ENCODE measurements around the gene HIP1.
A peak's percentile ranks its signal among the peaks of the same experiment; 100 is the strongest.
"Not testable (repeated sequence)": the region's sequence is repeated elsewhere in the genome, so short reads cannot be mapped to it uniquely, and the experiment has no call there.

Gene HIP1

GRCh38 chr7:75738604-75738974 is at the start of gene HIP1:
Gene HIP1 (minus strand): TSS chr7:75738941. CDS start chr7:75738920, 21 bp downstream.
- DNase-seq: no peak

- DNase-seq: not testable (repeated sequence)
These were observed 49.6 kb upstream of the HIP1 start for GRCh38 chr7:75788154-75788847.

DNA sequence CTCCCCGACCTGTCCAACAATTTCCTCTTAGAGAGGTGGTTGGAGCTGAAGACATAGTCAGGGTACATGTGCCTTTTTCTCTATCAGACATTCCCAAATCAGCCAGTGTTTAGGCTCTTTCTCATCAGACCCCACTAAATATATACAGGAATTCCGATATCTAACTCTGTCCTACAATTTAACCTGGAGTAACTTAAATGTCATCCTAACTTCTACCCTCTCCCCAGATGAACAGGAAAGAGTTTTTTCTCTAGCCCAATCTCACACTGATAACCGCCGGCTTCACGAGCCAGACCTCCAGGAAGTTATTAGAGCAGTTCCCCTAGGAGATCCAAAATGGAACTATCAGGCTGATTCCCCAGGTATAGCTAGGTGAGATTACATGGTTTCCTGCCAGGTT is 44.3 kb upstream of the HIP1 start:
- DNase-seq: not testable (repeated sequence)

DNA sequence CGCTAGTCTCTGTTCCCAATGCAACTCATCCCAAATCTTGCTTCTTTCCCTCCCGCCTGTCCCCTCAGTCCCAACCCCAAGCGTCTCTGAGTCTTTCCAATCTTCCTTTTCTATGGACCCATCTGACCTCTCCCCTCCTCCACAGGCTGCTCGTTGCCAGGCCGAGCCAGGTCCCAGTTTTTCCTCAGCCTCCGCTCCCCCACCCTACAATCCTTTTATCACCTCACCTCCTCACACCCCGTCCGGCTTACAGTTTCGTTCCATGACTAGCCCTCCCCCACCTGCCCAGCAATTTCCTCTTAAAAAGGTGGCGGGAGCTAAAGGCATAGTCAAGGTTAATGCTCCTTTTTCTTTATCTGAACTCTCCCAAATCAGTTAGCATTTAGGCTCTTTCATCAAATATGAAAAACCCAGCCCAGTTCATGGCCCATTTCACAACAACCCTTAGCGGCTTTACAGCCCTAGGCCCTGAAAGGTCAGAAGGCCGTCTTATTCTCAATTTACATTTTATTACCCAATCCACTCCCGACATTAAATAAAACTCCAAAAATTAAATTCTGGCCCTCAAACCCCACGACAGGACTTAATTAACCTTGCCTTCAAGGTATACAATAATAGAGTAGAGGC is 42.0 kb upstream of the HIP1 start:
- DNase-seq: not testable (repeated sequence)

DNA sequence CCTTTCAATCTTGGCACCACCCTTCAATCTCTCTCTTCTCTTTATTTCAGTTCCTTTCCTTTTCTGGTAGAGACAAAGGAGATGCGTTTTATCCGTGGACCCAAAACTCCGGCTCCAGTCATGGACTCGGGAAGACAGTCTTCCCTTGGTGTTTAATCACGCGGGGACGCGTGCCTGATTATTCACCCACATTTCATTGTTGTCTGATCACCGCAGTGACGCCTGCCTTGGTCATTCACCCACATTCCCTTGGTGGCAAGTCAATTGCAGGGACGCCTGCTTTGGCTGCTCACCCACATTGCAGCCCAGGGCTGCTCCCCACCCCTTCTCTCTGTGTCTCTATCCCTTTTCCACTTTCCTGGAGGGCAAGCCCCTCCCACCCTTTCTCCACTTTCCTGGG is 40.8 kb upstream of the HIP1 start:
- DNase-seq: not testable (repeated sequence)

DNA sequence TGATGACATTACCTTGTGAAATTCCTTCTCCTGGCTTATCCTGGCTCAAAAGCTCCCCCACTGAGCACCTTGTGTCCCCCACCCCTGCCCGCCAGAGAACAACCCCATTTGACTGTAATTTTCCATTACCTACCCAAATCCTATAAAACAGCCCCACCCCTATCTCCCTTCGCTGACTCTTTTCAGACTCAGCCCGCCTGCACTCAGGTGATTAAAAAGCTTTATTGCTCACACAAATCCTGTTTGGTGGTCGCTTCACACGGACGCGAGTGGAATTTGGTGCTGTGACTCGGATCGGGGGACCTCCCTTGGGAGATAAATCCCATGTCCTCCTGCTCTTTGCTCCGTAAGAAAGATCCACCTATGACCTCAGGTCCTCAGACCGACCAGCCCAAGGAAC is 40.3 kb upstream of the HIP1 start:
- not testable (repeated sequence) for DNase-seq

GRCh38 chr7:75776295-75776971 is 37.7 kb upstream of the HIP1 start:
- no peak for DNase-seq

- not testable (repeated sequence) for DNase-seq
These were observed 35.2 kb upstream of the HIP1 start for GRCh38 chr7:75773958-75774357.

DNA sequence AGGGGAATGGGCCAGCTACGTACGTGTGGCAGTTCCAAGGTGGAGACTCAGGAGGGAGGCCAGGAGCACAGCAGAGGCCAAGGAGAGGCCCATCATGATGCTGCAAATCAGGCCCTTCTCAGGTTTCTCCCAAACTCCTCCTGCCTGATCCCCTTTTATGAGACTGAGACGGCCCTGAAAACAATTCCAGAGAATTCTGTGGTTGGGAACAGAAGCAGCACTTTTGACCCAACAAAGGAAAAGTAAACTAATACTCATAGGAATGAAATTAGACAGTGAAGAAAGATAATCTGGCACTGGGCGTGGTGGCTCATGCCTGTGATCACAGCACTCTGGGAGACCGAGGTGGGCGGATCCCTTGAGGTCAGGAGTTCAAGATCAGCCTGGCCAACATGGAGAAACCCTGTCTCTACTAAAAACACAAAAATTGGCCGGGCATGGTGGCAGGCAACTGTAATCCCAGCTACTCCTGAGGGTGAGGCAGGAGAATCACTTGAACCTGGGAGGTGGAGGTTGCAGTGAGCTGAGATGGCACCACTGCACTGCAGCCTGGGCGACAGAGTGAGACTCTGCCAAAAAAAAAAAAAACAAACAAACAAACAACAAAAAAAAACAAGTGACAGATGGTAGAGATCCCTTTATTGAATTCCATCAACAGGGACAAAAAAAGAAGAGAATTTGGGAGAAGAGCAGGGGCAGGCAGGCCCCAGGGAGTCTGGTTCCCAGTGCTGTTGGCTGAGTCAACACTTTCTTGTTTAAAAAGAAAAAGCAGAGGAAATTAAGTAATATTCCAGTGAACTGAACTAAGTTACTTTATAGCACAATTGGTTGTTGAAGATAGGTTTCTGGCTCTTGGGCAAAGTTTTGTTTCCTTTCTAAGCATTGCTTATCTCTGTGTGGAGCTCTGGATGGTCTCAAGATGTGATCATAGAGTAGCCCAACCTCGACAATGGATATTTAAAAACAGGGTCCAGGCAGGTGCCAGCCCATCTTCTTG is 33.6 kb upstream of the HIP1 start, which contains the start of gene CCL26:
Gene CCL26, minus strand, starts transcription at position 131 of the 997 bp plus-strand sequence. Its CDS starts 35 bp downstream, at position 96.
- no peak for DNase-seq

DNA sequence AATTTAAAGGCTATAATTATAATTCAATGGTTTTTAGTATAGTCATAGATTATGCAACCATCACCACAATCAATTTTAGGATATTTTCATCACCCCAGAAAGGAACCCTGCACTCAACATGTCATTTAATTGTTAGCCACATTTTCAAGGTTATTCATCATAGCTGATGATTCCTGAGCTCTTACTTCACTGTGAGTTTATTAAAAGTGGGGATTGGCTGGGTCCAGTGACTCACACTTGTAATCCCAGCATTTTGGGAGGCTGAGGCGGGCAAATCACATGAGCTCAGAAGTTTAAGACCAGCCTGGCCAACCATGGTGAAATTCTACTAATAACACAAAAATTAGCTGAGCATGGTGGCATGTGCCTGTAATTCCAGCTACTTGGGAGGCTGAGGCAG is 32.5 kb upstream of the HIP1 start:
- DNase-seq: no peak

DNA sequence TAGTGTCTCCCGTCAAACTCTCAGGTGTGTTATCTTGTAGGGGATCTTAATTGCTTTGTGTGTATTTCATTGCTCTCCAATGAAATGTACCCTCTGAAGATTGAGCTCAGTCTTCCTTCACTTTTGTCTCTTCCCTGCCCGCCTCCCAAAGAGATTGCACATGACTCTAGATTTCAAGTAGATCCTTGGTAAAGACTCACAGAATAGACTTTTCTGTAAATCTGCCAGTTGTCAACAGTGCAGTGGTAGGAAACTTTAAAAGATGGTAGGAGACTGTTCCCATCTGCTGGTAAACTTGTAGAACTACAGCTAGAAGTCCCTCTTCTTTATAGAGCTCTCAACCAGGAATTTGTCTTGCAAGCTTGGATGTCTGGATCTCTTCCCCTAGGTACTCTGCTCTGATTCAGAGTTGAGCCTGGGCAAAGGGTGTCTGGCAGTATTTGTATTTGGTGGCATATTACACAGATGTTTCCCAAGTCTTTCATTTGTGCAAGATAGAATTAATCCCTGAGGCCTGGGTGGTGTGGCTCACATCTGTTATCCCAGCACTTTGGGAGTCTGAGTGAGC is 23.7 kb upstream of the HIP1 start:
- peak; percentile 49 for DNase-seq

GRCh38 chr7:75761801-75762200 is 23.1 kb upstream of the HIP1 start:
- not testable (repeated sequence) for DNase-seq

DNA sequence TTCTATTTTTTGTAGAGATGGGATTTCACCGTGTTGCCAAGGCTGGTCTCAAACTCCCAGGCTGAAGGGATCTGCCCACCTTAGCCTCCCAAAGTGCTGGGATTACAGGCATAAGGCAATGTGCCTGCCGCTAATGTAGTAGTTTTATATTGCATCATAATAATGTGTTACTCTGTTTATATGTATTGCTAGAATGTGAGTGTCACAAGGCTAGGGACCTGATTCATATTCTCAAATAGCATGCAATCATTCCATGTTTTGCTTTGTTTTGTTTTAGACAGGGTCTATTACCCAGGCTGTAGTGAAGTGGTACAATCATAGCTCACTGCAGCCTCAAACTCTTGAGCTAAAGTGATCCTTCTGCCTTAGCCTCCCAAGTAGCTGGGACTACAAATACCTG is 19.8 kb upstream of the HIP1 start:
- no peak for DNase-seq

DNA sequence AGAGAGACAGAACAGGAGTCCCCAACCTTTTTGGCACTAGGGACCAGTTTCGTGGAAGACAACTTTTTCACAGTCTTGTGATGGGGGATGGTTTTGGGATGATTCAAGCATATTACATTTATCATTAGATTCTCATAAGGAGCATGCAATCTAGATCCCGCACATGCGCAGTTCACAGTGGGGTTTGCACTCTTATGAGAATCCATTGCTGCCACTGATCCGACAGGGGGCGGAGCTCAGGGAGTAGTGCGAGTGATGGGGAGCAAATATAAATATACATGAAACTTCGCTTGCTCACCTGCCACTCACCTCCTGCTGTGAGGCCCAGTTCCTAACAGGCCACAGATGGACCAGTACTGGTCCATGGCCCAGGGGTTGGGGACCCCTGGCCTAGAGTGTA is 19.1 kb upstream of the HIP1 start:
- DNase-seq: no peak

DNA sequence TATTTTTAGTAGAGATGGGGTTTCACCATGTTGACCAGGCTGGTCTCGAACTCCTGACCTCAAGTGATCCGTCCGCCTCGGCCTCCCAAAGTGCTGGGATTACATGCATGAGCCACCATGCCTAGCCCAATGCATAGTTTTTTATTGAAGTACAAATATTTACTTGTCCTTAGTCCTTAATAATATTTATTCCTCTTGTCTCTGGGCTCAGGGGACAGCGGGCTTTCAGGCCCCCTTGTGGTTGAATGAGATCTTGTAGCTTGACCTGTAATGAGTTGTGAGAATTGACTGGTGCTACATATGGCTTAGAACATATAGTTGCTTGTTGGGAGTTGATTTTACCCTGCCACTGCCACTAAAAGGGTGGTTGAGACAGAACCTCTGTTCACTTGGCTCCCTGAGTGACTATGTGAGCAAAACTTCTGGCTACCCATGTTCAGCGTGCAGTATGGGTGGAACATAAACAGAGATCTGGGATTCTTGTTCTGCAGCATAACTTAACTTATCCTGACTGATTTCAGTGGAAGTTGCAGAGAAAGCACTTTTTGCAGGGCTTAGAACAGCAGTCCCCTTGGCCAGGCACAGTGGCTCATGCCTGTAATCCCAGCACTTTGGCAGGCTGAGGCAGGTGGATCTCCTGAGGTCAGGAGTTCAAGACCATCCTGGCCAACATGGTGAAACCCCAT is 18.4 kb upstream of the HIP1 start:
- no peak for DNase-seq

DNA sequence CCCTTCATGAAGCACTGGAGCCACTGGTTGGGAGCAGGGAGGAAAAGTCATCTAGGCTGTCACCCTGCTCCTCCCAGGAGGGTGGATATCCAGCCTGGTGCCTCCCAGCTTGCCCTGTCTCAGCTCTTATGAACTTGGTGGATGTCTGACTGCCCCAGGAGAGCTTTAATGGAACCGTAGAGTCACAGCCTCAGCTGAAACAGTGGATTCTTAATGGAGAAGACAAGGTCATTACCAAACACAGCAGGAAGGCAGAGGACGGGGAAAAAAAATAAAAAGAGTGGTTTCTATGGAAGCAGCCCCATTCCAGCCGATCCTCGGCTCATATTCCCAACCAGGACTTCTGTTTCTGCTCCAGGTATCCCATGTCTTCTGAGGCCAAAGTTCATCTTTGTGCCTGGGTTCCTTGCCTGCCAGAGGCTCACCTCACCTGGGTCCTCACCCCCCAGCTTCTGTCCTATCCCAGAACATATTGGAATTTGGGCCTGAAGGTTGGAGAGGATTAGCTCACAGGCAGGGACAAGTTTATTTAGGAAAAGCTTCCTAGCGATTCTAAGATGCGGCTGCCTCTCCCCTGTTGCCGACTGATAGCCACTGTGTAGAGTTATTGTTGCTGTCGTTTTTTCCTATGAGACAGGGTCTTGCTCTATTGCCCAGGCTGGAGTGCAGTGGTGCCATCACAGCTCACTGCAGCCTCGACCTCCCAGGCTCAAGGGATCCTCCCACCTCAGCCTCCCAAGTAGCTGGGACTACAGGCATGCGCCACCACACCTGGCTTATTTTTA is 17.7 kb upstream of the HIP1 start:
- no peak for DNase-seq

- no peak for DNase-seq
These were observed 4.7 kb upstream of the HIP1 start for GRCh38 chr7:75743455-75743859.

DNA sequence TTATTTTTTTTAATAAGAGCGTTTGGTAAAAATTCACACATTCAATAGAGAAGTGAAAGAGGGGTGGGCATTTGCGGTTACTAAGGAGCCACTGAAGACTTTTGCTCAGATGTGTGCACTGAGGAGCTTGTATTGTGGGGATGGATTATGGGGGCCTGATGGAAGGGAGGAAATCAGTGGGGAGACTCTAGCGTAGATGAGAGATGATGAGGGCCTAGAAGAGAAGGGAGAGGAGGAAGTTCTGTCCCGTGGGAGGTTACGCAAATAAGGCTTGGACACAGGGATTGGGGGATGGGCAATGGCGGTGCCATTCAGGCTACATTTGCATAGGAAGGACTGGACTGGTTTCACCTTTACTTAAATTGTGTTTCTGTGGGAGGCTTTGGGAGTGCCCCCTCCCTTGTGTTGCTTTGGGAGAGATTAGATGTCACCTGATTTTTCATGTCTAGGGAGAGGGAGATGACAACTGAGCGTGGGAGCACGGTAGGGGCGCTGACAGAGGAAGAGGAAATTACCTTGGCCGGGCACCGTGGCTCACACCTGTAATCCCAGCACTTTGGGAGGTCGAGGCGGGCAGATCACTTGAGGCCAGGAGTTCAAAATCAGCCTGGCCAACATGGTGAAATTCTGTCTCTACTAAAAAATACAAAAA is 2.2 kb upstream of the HIP1 start:
- DNase-seq: no peak

GRCh38 chr7:75739796-75740672 is 1.3 kb upstream of the HIP1 start:
- DNase-seq: no peak

Data from NCI-H1092 (cell line).